ENCODE measurements around the gene GOLGB1. TPM values are rescaled to one million over a fixed set of nuclear protein-coding genes. Genes with fewer than 3 reads are reported as not detected.

The GOLGB1 gene
- total RNA-seq, 1 experiment from 2014 or later: 26.5 TPM

DNA sequence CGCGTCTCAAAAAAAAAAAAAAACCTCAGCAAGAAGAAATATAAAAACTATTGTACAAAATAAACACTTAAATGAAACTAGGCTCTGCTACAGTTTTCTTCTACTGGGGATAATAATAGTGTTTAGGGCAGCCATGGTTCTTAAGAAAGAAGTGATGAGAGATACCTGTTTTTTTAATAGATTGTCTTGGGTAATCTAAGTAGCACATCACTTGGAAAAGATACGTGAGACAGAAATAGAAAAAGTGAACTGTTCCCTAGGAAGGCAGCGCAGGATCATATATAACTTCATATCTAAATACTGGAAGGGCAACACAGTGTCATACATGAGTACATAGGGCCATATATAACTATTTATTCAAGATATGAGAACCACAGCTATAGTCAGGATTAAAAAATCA is 11.9 kb downstream of the GOLGB1 start:
- Histone ChIP-seq H3K36me3 (ENCODE audit: insufficient read depth, low read length) (no peaks in the 10 kb centered on the region), H3K9ac (ENCODE audit: low read length) (no peak overlapping the region), H3K9me2 (replicated peaks; ENCODE audit: insufficient read depth, low read length) (no peaks in the 10 kb centered on the region), H3K4me1 (ENCODE audit: low read length) (peaks cover 23% of the 10 kb centered on the region), H4K20me1 (ENCODE audit: insufficient read depth, low read depth, low read length) (no peaks in the 10 kb centered on the region), H3K27me3 (ENCODE audit: low read length) (no peaks in the 10 kb centered on the region), H2AFZ (ENCODE audit: low read length) (no peak overlapping the region), H3K4me2 (ENCODE audit: low read depth, low read length, poor library complexity, severe bottlenecking) (no peak overlapping the region), H3K9me3 (ENCODE audit: low read length) (no peaks in the 10 kb centered on the region), H3K27ac (ENCODE audit: low read length) (no peak overlapping the region), H3K79me2 (ENCODE audit: low read length) (peaks cover 94% of the 10 kb centered on the region), H3K4me3 (ENCODE audit: low read length) (no peak overlapping the region)
- no peak for DNase-seq

DNA sequence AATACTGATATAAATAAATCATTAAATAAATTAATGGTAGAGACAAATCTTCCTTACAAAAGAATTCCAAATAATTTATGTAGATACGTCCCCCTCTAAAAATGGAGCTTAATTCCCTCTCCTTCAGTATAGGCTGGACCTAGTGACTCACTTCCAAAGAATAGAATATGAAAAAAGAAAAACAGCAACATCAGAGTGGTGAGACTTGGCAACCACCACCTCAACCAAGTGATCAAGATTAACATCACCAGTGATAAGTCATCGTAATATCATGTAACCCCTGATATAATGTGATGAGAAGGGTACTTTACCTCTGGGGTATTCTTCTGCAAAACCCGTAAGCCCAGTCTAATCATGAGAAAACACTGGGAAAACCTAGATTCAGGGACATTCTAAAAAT is 13.4 kb downstream of the GOLGB1 start:
- Histone ChIP-seq H2AFZ (ENCODE audit: low read length) (no peak overlapping the region), H3K27ac (ENCODE audit: low read length) (no peak overlapping the region), H3K79me2 (ENCODE audit: low read length) (peaks cover 98% of the 10 kb centered on the region), H4K20me1 (ENCODE audit: insufficient read depth, low read depth, low read length) (no peaks in the 10 kb centered on the region), H3K4me1 (ENCODE audit: low read length) (peaks cover 31% of the 10 kb centered on the region), H3K9ac (ENCODE audit: low read length) (no peak overlapping the region), H3K27me3 (ENCODE audit: low read length) (no peaks in the 10 kb centered on the region), H3K4me3 (ENCODE audit: low read length) (no peak overlapping the region), H3K9me2 (replicated peaks; ENCODE audit: insufficient read depth, low read length) (no peaks in the 10 kb centered on the region), H3K4me2 (ENCODE audit: low read depth, low read length, poor library complexity, severe bottlenecking) (no peak overlapping the region), H3K9me3 (ENCODE audit: low read length) (no peaks in the 10 kb centered on the region), H3K36me3 (ENCODE audit: insufficient read depth, low read length) (no peaks in the 10 kb centered on the region)
- no peak for DNase-seq

DNA sequence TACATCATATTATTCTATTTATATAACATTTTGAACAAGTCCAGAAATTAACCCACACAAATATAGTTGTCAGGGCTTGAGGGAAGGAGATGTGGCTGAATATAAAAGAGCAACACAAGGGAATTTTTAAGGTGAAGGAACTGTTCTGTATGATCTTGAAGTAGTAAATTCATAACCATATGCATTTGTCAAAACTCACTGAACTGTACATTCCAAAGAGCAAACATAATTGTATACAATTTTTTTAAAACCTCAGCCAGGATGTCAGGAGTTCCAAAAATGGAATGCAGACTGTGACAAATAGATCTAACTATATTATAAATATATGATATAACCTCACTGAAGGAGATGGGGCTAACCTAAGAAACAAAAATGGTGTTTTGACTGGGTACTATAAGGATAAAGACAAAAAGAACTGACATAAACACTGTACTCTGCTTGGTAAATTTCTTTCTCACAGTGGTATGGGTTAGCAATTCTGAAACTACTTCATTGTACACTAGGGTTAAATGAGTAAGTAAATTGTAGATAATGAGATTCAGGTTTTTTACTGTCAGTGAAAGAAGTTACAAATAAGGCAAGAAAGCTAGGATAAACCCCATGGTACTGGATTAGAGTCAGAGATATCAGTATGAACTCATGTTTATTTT is 14.4 kb downstream of the GOLGB1 start:
- H3K9ac ChIP-seq (ENCODE audit: low read length): no peak overlapping the region
- DNase-seq: no peak
- H3K79me2 ChIP-seq (ENCODE audit: low read length): peaks cover 97% of the 10 kb centered on the region
- no peaks in the 10 kb centered on the region for H3K27me3 ChIP-seq (ENCODE audit: low read length)
- H3K36me3 ChIP-seq (ENCODE audit: insufficient read depth, low read length): no peaks in the 10 kb centered on the region
- no peak overlapping the region for H3K27ac ChIP-seq (ENCODE audit: low read length)
- no peaks in the 10 kb centered on the region for H3K9me2 ChIP-seq (replicated peaks; ENCODE audit: insufficient read depth, low read length)
- no peaks in the 10 kb centered on the region for H4K20me1 ChIP-seq (ENCODE audit: insufficient read depth, low read depth, low read length)
- no peaks in the 10 kb centered on the region for H3K9me3 ChIP-seq (ENCODE audit: low read length)
- H3K4me1 ChIP-seq (ENCODE audit: low read length): peaks cover 22% of the 10 kb centered on the region
- no peak overlapping the region for H3K4me3 ChIP-seq (ENCODE audit: low read length)
- no peak overlapping the region for H2AFZ ChIP-seq (ENCODE audit: low read length)
- H3K4me2 ChIP-seq (ENCODE audit: low read depth, low read length, poor library complexity, severe bottlenecking): no peak overlapping the region

DNA sequence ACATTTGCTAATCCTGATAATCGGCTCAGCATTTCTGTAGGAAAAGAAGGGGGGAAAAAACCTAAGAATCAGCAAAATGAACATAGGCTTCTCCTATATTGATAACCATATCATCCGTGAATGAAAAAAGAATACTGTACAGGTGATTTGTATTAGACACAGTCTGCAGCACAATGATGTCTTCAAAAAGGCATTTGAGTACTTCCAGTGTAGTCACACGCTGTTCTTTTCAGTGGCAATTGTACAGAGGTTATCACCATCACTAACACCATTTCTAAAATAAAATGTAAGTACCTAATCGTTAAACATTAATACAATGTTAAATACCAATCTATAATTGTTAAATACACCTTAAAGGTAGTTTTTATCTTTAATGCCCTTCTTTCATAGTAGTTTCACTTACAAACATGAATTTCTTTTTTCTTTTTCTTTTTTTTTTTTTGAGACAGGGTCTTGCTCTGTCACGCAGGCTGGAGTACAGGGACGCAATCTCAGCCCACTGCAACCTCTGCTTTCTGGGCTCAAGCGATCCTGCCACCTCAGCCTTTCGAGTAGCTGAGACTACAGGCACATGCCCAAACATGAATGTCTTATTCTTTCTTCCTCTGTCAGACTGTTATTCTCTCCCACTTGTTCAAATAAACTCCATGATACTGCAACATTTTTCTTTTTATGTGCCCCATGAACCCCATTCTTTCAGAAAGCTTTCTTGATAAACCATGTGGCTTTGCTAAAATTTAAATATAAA is 18.4 kb downstream of the GOLGB1 start:
- H3K4me1 ChIP-seq (ENCODE audit: low read length): peaks cover 14% of the 10 kb centered on the region
- H4K20me1 ChIP-seq (ENCODE audit: insufficient read depth, low read depth, low read length): no peaks in the 10 kb centered on the region
- no peaks in the 10 kb centered on the region for H3K9me3 ChIP-seq (ENCODE audit: low read length)
- H3K27me3 ChIP-seq (ENCODE audit: low read length): no peaks in the 10 kb centered on the region
- peaks cover 12% of the 10 kb centered on the region for H3K36me3 ChIP-seq (ENCODE audit: insufficient read depth, low read length)
- H3K4me2 ChIP-seq (ENCODE audit: low read depth, low read length, poor library complexity, severe bottlenecking): no peak overlapping the region
- peaks cover 61% of the 10 kb centered on the region for H3K79me2 ChIP-seq (ENCODE audit: low read length)
- H3K9me2 ChIP-seq (replicated peaks; ENCODE audit: insufficient read depth, low read length): no peaks in the 10 kb centered on the region
- DNase-seq: no peak
- no peak overlapping the region for H3K4me3 ChIP-seq (ENCODE audit: low read length)
- no peak overlapping the region for H3K9ac ChIP-seq (ENCODE audit: low read length)
- no peak overlapping the region for H3K27ac ChIP-seq (ENCODE audit: low read length)
- no peak overlapping the region for H2AFZ ChIP-seq (ENCODE audit: low read length)

DNA sequence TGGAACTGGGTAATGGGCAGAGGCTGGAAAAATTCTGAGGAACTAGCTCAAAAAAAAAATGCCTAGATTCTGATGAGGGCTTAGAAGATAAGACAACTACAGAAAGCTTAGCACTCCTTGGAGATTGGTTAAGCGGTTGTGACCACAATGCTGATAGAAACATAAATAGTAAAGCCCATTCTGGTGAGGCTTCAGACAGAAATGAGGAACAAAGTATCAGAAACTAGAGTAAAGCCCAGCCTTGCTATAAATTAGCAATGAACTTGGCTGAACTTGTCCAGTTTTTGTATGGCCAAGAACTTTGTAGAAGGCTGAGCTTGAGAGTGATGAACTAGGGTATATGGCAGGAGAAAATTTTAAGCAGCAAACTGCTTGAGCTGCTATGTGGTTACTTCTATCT is 25.4 kb downstream of the GOLGB1 start:
- Histone ChIP-seq H4K20me1 (ENCODE audit: insufficient read depth, low read depth, low read length) (no peaks in the 10 kb centered on the region), H3K9me2 (replicated peaks; ENCODE audit: insufficient read depth, low read length) (no peaks in the 10 kb centered on the region), H3K4me2 (ENCODE audit: low read depth, low read length, poor library complexity, severe bottlenecking) (no peak overlapping the region), H3K9me3 (ENCODE audit: low read length) (no peaks in the 10 kb centered on the region), H3K4me3 (ENCODE audit: low read length) (no peak overlapping the region), H2AFZ (ENCODE audit: low read length) (no peak overlapping the region), H3K36me3 (ENCODE audit: insufficient read depth, low read length) (peaks cover 59% of the 10 kb centered on the region), H3K27me3 (ENCODE audit: low read length) (no peaks in the 10 kb centered on the region), H3K9ac (ENCODE audit: low read length) (no peak overlapping the region), H3K27ac (ENCODE audit: low read length) (no peak overlapping the region), H3K79me2 (ENCODE audit: low read length) (peaks cover 17% of the 10 kb centered on the region), H3K4me1 (ENCODE audit: low read length) (peaks cover 6% of the 10 kb centered on the region)
- no peak for DNase-seq

DNA sequence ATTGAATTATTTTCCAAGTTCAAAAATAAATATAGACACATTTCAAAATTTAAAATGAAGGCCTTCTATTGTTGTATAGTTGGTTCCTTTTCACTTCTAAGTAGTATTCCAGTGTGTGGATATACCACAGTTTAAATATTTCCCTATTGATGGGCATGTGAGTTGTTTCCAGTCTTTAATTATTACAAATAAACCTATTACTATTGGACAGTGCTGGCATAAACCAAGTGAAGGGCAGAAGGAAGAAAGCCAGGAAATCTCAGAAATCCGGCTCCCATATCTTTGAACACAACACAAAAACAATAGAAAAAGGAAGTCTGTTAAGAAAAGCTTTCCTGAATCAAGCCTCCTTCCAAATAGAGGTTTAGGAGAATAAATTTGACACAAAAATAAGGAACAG is 26.1 kb downstream of the GOLGB1 start:
- Histone ChIP-seq H3K4me3 (ENCODE audit: low read length) (no peak overlapping the region), H3K9ac (ENCODE audit: low read length) (no peak overlapping the region), H3K36me3 (ENCODE audit: insufficient read depth, low read length) (peaks cover 55% of the 10 kb centered on the region), H2AFZ (ENCODE audit: low read length) (no peak overlapping the region), H3K4me2 (ENCODE audit: low read depth, low read length, poor library complexity, severe bottlenecking) (no peak overlapping the region), H3K9me3 (ENCODE audit: low read length) (no peaks in the 10 kb centered on the region), H3K27ac (ENCODE audit: low read length) (no peak overlapping the region), H3K27me3 (ENCODE audit: low read length) (no peaks in the 10 kb centered on the region), H3K9me2 (replicated peaks; ENCODE audit: insufficient read depth, low read length) (no peaks in the 10 kb centered on the region), H3K4me1 (ENCODE audit: low read length) (peaks cover 5% of the 10 kb centered on the region), H4K20me1 (ENCODE audit: insufficient read depth, low read depth, low read length) (no peaks in the 10 kb centered on the region), H3K79me2 (ENCODE audit: low read length) (peaks cover 17% of the 10 kb centered on the region)
- DNase-seq: no peak

DNA sequence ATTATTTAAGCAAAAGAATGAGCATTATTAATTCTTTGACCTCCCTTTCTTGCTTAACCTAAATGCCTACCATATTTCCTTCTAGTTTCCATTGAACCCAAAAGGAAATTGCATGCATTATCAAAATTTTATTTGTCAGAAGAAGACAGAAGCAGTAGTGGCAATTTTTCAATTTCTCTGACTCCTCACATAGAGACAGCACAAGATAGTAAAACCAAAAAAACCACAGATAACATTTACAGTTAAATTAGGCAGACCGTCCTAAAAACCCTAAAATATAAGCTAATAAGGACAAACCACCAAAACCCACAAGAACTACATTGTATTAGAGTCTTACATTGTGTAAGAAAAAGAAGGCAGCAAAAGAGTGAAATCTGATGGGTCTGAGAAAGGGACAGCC is 27.1 kb downstream of the GOLGB1 start:
- H4K20me1 ChIP-seq (ENCODE audit: insufficient read depth, low read depth, low read length): no peaks in the 10 kb centered on the region
- DNase-seq: no peak
- H3K4me2 ChIP-seq (ENCODE audit: low read depth, low read length, poor library complexity, severe bottlenecking): no peak overlapping the region
- H3K4me1 ChIP-seq (ENCODE audit: low read length): peaks cover 10% of the 10 kb centered on the region
- H3K9me2 ChIP-seq (replicated peaks; ENCODE audit: insufficient read depth, low read length): no peaks in the 10 kb centered on the region
- no peak overlapping the region for H3K4me3 ChIP-seq (ENCODE audit: low read length)
- H3K79me2 ChIP-seq (ENCODE audit: low read length): peaks cover 17% of the 10 kb centered on the region
- H2AFZ ChIP-seq (ENCODE audit: low read length): no peak overlapping the region
- no peak overlapping the region for H3K27ac ChIP-seq (ENCODE audit: low read length)
- H3K36me3 ChIP-seq (ENCODE audit: insufficient read depth, low read length): peaks cover 63% of the 10 kb centered on the region
- H3K9ac ChIP-seq (ENCODE audit: low read length): no peak overlapping the region
- H3K9me3 ChIP-seq (ENCODE audit: low read length): no peaks in the 10 kb centered on the region
- no peaks in the 10 kb centered on the region for H3K27me3 ChIP-seq (ENCODE audit: low read length)

DNA sequence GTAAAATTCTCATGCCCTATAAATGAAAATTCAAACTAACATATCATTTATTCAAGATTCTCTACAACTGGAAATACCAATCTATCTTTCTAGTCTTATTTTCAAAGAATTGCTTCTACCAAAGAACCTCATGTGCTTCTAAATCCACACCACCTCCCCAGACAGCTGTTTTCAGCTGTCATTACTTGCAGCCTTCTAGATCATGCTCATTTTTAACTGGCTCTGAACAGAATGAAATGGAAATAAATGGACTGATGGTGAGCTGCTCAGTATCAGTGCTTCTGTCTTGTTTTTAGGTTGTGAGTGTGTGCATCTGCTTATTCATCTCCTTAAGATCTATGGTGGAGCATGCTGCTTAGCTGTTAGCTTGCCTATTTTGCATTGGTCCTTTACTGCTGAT is 29.4 kb downstream of the GOLGB1 start:
- H3K36me3 ChIP-seq (ENCODE audit: insufficient read depth, low read length): peaks cover 67% of the 10 kb centered on the region

More for the DNA sequence above, 29.4 kb downstream of the GOLGB1 start:
- Histone ChIP-seq H3K9me2 (replicated peaks; ENCODE audit: insufficient read depth, low read length) (no peaks in the 10 kb centered on the region), H3K27ac (ENCODE audit: low read length) (no peak overlapping the region), H4K20me1 (ENCODE audit: insufficient read depth, low read depth, low read length) (no peaks in the 10 kb centered on the region), H3K9me3 (ENCODE audit: low read length) (no peaks in the 10 kb centered on the region), H3K4me3 (ENCODE audit: low read length) (no peak overlapping the region), H3K4me1 (ENCODE audit: low read length) (peaks cover 10% of the 10 kb centered on the region), H3K79me2 (ENCODE audit: low read length) (peaks cover 12% of the 10 kb centered on the region), H3K27me3 (ENCODE audit: low read length) (no peaks in the 10 kb centered on the region), H3K4me2 (ENCODE audit: low read depth, low read length, poor library complexity, severe bottlenecking) (no peak overlapping the region), H3K9ac (ENCODE audit: low read length) (no peak overlapping the region), H2AFZ (ENCODE audit: low read length) (no peak overlapping the region)
- DNase-seq: no peak
